ENCODE results near the gene AADACL4. TPM values are rescaled to one million over a fixed set of nuclear protein-coding genes. Genes with fewer than 3 reads are reported as not detected.

AADACL4 gene
- total RNA-seq, result not detected

- Mint-ChIP-seq H3K36me3 (peaks cover 14 to 36% of the 10 kb centered on the region in 2 donors), H3K9me3 (peaks cover 22 to 33% of the 10 kb centered on the region in 2 donors), H3K27ac (no peak within 1 kb of the TSS)
- DNase-seq (ENCODE audit: low spot score in 2 of 2) (no peak), ATAC-seq (no peak)
These were observed at the start of gene AADACL4 for GRCh38 chr1:12643785-12644184. Gene AADACL4, plus strand, starts transcription at chr1:12644085. Its CDS starts 462 bp downstream, at chr1:12644547.

- Mint-ChIP-seq H3K9me3 (no peaks in the 10 kb centered on the region), H3K27ac (peak overlapping the region; percentile 69 to 79), H3K36me3 (peaks cover 5 to 6% of the 10 kb centered on the region in 2 donors)
- ATAC-seq (no peak), DNase-seq (ENCODE audit: low spot score in 2 of 2) (no peak)
These were observed 49.4 kb upstream of the AADACL4 start for GRCh38 chr1:12594490-12594889.

- peak overlapping the region; percentile 69 to 79 for H3K27ac Mint-ChIP-seq
- peaks cover 5 to 6% of the 10 kb centered on the region in 2 donors for H3K36me3 Mint-ChIP-seq
- DNase-seq (ENCODE audit: low spot score in 2 of 2) (peak in 1 of 2 donors; percentile 32), ATAC-seq (peak; percentile 48 to 64)
- no peaks in the 10 kb centered on the region for H3K9me3 Mint-ChIP-seq
These were observed 48.7 kb upstream of the AADACL4 start for GRCh38 chr1:12594966-12595756.

DNA sequence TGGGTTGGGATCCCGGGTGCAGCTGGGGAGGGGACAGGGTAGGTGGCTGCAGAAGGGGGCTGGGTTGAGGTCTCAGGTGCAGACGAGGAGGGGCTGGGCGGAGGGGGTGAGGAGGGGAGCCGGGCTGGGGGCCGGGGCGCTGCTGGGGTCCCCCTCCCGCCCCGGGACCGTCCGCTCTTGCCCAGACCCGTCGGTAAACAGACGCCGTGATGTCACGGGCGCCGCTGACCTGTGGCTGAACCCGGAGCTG lies 48.2 kb upstream of the AADACL4 start:
- Mint-ChIP-seq H3K9me3 (no peaks in the 10 kb centered on the region), H3K36me3 (peaks cover 5 to 6% of the 10 kb centered on the region in 2 donors), H3K27ac (no peak overlapping the region)
- ATAC-seq (peak in 1 of 2 donors; percentile 32), DNase-seq (ENCODE audit: low spot score in 2 of 2) (no peak)

DNA sequence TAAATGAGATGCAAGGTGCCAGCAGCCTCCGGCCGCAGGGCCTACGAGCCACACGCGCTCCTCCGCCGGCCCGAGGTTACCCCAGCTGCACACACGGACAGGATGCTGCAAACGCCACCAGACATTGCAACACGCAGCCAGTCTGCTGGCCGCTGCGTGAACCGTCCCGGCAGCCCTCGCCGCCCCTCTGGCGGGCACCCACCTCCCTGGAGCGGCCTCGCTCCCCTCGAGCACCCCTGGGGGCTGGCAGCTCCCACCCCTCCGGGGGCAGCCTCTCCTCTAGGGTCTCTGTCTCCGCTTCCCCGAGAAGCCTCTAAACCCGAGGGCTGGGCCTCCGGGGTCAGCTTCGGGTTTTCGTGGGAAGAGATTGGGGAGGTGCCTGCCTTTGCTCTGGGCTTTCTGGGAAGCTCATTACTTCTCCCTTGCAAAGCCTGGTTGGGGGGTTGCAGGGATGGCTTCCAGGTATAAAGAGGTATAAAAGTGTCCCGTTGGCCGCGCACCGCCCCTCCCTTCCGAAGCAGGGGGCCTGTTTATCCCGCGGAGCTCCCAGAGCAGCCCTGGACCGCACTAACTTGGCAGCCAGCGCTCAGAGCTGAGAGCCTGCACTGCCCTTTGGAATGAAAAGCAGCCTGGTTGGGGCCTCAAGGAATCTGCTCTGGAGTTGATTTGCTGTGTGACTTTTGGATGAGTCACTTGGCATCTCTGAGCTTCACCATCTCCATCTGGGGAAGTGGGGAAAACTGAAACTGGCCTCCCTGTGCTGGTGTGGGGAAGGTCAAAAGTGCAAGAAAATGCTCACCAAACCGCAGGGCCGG lies 47.7 kb upstream of the AADACL4 start:
- H3K27ac Mint-ChIP-seq, result no peak overlapping the region
- ATAC-seq (peak; percentile 27 to 75), DNase-seq (ENCODE audit: low spot score in 2 of 2) (peak in 1 of 2 donors; percentile 63)
- no peaks in the 10 kb centered on the region for H3K9me3 Mint-ChIP-seq
- H3K36me3 Mint-ChIP-seq, result peaks cover 5 to 6% of the 10 kb centered on the region in 2 donors

DNA sequence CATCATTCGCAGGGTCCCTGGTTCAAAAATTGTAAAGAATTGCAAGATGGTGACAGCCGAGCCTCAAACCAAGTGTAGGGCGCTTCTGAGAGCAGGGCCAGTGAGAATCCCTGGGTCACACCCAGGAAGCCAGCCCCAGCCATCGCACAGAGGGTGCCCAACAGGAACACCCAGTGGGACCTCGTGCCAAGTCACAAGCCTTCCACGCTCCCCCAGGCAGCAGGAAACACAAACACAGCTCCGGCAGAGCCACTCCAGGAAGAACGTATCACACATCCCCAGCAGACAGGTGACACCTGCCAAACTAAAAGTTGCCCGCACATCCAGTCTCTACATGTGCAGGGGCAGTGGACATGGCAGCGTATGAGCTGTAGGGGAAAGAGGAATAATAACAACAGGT lies 46.1 kb upstream of the AADACL4 start:
- H3K9me3 Mint-ChIP-seq, result no peaks in the 10 kb centered on the region
- no peaks in the 10 kb centered on the region for H3K36me3 Mint-ChIP-seq
- DNase-seq (ENCODE audit: low spot score in 2 of 2), result no peak
- ATAC-seq, result no peak
- peak overlapping the region in 1 of 2 donors; percentile 11 for H3K27ac Mint-ChIP-seq

DNA sequence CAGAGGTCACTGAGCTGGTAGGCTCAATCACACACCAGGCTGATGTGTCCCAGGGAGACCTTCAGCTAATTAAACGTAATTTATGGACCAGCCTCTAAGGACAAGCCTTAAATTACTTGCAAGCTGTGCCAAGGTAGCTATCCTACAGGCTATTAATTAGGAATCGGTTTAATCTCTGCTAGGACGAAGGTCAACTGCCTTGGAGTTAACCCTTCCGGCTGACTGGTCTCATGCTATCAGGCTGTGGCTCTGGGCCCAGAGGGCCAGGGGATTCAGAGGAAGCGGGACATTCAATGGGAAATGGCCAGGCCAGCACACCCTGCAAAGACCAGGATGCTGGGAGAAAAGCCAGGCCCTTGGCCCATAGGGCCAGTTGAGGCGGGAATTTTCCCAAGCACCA lies 44.9 kb upstream of the AADACL4 start:
- no peak for DNase-seq (ENCODE audit: low spot score in 2 of 2)
- Mint-ChIP-seq H3K27ac (no peak overlapping the region), H3K9me3 (no peaks in the 10 kb centered on the region), H3K36me3 (peaks cover 3% of the 10 kb centered on the region in 2 donors)
- no peak for ATAC-seq

DNA sequence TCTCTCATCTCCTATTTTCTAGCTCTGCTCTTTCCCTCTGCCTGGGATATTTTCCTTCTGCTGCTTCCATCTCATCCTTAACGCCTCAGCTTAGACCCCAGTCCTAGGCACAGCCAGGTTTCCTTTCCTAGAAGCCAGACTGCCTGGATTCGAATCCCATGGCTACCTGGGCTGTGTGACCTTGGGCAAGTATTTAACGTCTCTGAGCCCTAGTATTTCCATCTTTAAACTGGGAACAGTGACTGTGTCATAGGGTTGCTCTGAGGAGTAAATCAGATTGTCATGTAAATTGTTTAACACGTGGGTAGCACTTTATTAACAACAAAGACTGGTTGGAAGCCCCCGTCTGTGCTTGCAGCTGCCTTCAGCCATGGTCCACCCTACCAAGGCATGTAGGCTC lies 44.2 kb upstream of the AADACL4 start:
- Mint-ChIP-seq H3K36me3 (peaks cover 5 to 6% of the 10 kb centered on the region in 2 donors), H3K9me3 (no peaks in the 10 kb centered on the region), H3K27ac (no peak overlapping the region)
- ATAC-seq (no peak), DNase-seq (ENCODE audit: low spot score in 2 of 2) (no peak)

- Mint-ChIP-seq H3K36me3 (peaks cover 5 to 6% of the 10 kb centered on the region in 2 donors), H3K27ac (peak overlapping the region; percentile 29 to 83), H3K9me3 (no peaks in the 10 kb centered on the region)
- DNase-seq (ENCODE audit: low spot score in 2 of 2), result no peak
- no peak for ATAC-seq
These were observed 43.5 kb upstream of the AADACL4 start for GRCh38 chr1:12600335-12600734.

GRCh38 chr1:12600880-12601633 lies 42.8 kb upstream of the AADACL4 start:
- H3K27ac Mint-ChIP-seq, result peak overlapping the region in 1 of 2 donors; percentile 83
- DNase-seq (ENCODE audit: low spot score in 2 of 2) (peak in 1 of 2 donors; percentile 38), ATAC-seq (peak in 1 of 2 donors; percentile 25)
- peaks cover 5 to 6% of the 10 kb centered on the region in 2 donors for H3K36me3 Mint-ChIP-seq
- H3K9me3 Mint-ChIP-seq, result no peaks in the 10 kb centered on the region

DNA sequence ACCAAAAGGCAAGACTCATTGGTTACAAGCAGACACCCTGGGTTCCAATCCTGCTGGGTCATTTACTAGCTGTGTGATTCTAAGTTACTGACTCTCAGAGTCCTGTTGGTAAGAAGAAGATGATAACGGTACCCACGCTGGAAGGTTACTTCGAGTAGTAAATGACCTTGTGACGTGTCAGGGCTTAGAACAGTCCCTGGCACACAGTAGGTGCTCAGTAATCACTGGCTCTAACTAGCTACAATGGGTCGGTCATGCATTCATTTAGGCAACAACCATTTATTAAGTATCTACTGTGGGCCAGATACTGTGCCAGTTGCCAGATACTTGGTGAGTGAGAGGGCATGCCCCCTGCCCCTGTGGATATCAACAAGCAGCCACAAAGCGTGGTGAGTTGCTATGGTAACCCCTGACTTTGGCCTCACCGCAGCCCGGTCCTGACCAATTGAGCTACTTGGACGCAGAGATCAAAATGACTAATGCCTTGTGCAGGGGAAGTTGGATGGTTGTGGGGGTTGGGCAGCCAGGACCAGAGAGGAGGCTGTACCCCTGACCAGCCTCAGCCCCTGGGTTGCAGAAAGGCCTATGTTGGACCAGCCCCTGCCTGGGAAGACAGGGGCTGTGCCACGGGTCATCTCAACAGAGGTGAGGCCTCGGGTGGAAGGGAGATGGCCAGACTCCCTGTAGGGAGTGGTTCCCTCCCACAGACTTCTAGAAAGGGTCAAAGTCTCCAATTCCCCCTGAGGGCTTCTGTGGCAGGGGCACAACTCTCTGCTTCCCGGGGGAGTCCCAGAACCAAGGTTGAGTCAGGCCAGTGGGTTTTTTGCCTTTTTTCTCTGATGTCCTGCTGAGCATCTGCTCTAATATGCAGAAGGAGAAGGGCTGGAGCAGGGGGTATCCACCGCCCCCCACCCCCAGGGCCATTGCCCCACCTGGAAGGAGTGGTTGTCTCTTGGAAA lies 41.9 kb upstream of the AADACL4 start:
- peak overlapping the region in 1 of 2 donors; percentile 83 for H3K27ac Mint-ChIP-seq
- H3K9me3 Mint-ChIP-seq, result no peaks in the 10 kb centered on the region
- ATAC-seq (peak in 1 of 2 donors; percentile 49), DNase-seq (ENCODE audit: low spot score in 2 of 2) (peak in 1 of 2 donors; percentile 74)
- H3K36me3 Mint-ChIP-seq, result peaks cover 5 to 11% of the 10 kb centered on the region in 2 donors

DNA sequence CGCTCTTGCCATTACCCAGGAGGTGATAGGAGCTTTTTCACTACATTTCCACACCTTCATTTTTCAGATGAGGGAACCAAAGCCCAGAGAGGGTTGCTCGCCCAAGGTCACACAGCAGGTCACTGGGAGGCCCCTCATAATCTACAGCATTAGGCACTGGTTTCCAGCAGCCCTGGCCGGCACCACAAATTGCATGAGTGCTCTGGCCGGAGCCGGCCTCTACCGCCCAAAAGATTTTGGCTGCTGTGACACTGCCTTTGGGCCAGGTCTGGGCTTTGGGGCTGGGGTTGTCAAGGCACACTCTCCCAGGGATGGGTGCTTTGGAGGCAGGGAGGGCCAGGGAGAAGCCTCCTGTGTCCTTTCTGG lies 41.2 kb upstream of the AADACL4 start:
- no peak for ATAC-seq
- peaks cover 5 to 17% of the 10 kb centered on the region in 2 donors for H3K36me3 Mint-ChIP-seq
- peaks cover 3 to 4% of the 10 kb centered on the region in 2 donors for H3K9me3 Mint-ChIP-seq
- peak overlapping the region in 1 of 2 donors; percentile 83 for H3K27ac Mint-ChIP-seq
- DNase-seq (ENCODE audit: low spot score in 2 of 2), result no peak

DNA sequence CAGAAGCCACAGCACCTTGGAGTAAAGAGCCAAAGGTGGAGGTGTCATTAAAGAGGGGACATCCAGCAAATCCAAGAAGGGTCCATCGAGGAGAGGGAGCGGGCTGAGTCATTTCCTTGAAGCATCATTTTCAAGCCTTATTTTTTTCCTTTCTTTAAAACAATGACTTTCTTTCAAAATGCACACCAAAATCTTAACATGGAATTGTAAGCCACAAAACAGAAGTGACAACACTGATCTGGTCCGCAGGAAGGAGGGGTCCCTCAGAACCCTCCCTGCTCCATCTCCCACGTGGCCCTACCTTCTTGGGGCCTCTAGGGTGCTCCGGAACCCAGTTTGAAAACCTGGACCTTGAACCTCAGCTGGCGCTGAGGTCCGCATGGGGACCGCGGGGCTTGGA lies 40.7 kb upstream of the AADACL4 start:
- Mint-ChIP-seq H3K27ac (peak overlapping the region in 1 of 2 donors; percentile 83), H3K36me3 (peaks cover 10 to 23% of the 10 kb centered on the region in 2 donors), H3K9me3 (peaks cover 3 to 4% of the 10 kb centered on the region in 2 donors)
- DNase-seq (ENCODE audit: low spot score in 2 of 2) (no peak), ATAC-seq (no peak)

- DNase-seq (ENCODE audit: low spot score in 2 of 2) (peak; percentile 35 to 62), ATAC-seq (peak; percentile 90 to 95)
- Mint-ChIP-seq H3K9me3 (peaks cover 3 to 4% of the 10 kb centered on the region in 2 donors), H3K27ac (peak overlapping the region; percentile 40 to 91), H3K36me3 (peaks cover 17 to 34% of the 10 kb centered on the region in 2 donors)
These were observed 39.6 kb upstream of the AADACL4 start for GRCh38 chr1:12604114-12604874.

- peak overlapping the region in 1 of 2 donors; percentile 91 for H3K27ac Mint-ChIP-seq
These were observed 38.9 kb upstream of the AADACL4 start for GRCh38 chr1:12604986-12605385.

More at GRCh38 chr1:12604986-12605385, 38.9 kb upstream of the AADACL4 start:
- H3K9me3 Mint-ChIP-seq, result peaks cover 3 to 4% of the 10 kb centered on the region in 2 donors
- ATAC-seq, result no peak
- peaks cover 19 to 41% of the 10 kb centered on the region in 2 donors for H3K36me3 Mint-ChIP-seq
- no peak for DNase-seq (ENCODE audit: low spot score in 2 of 2)

Measured in activated naive CD4-positive, alpha-beta T cell treated with anti-CD3 and anti-CD28 coated beads, Interleukin-2, amount 50 U/mL, for 72 hours (primary cell).